Measurements from ENCODE around the gene ZNF350. TPM values are rescaled to one million over a fixed set of nuclear protein-coding genes. Genes with fewer than 3 reads are reported as not detected.

The ZNF350 gene
- total RNA-seq = 1 to 10 TPM; 3.7 to 4.9 TPM
- 1 to 10 TPM; 2.1 to 3.6 TPM for polyA plus RNA-seq

DNA sequence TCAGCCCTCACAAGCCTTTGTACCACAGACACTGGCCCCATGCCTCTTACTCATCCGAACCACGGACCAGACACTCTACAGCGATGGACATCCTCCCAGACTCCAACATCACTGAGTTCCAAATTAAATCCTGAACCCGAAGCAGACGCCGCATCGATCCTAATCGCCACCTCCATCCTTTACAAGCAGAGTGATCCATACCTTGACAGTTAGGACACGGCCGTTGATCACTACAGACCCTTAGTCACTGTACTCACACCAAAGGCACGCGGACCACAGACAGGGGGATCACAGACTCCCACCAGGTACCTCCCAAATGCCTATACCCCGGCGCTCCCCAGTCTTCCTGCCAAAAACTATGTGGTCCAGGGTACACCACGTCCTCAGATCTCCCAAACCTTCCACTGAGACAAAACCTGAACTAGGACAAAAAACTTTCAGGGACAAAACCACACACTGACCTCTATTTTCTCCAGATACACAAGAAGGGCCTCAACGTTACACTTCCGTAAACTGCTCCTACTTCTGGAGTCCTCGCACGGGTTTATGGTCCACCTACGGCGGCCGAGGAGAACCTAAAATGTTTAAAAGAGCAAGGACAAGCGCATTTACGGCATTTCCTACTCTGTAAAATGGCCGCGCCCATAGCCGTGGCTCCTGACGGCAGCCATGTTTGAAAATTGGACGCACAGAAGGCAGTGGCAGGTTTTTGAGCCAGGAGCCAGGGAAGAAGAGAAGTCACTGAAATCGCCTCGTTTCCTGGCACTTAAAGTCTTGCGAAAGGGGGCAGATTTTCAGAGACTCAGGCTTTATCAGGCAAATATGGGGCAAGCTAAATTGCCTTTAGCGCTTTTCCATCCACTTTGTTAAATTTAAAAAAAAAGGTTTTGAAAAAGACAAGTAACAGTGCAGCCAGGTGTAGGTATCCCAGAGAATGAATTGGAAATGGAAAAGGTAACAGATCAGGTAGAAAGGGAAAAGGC lies at the start of gene ZNF350:
ZNF350 (minus strand) TSS at position 532 of the 983 bp plus-strand sequence. CDS start 12,480 bp downstream, outside the sequence.
- peaks cover 0 to 6% (median 2%) of the 10 kb centered on the region in 4 donors for H3K36me3 ChIP-seq (ENCODE audit: control insufficient read depth in 4 of 4, insufficient read depth in 3 of 4, low read depth in 1 of 4, low read length in 3 of 4)
- H3K4me1 ChIP-seq (ENCODE audit: control insufficient read depth in 4 of 4, insufficient read depth in 4 of 4, low read length in 3 of 4) = peaks cover 0 to 12% (median 5%) of the 10 kb centered on the region in 4 donors
- no peaks in the 10 kb centered on the region for H3K27me3 ChIP-seq (ENCODE audit: control insufficient read depth in 4 of 4, insufficient read depth in 4 of 4, low read length in 3 of 4)
- H3K9ac ChIP-seq (ENCODE audit: low read depth in 1 of 2, low read length in 2 of 2) = peak within 1 kb of the TSS; percentile 77 to 86
- H3K27ac ChIP-seq (ENCODE audit: low read depth in 1 of 2, low read length in 2 of 2) = peak within 1 kb of the TSS in 1 of 2 donors; percentile 30
- peaks cover 20 to 64% (median 30%) of the 10 kb centered on the region in 4 donors for H3K9me3 ChIP-seq (ENCODE audit: control insufficient read depth in 4 of 4, low read length in 3 of 4)
- WGBS = 3% methylated on average over 33 of the region's 33 CpGs
- peak within 1 kb of the TSS; percentile 76 to 98 (median 97) for H3K4me3 ChIP-seq (ENCODE audit: low read depth in 1 of 3, low read length in 3 of 3)
- TF ChIP-seq RAD21 (IDR thresholded peaks at IDR 0.05) (peak; percentile 57 to 58), EGR1 (IDR thresholded peaks at IDR 0.05; ENCODE audit: low read depth in 2 of 2) (peak; percentile 21 to 90), HNF4G (IDR thresholded peaks at IDR 0.05) (peak; percentile 52), HNF4A (conservative IDR thresholded peaks at IDR 0.05) (peak; percentile 58 to 81), FOXA2 (IDR thresholded peaks at IDR 0.05) (peak; percentile 4), JUND (IDR thresholded peaks at IDR 0.05) (peak; percentile 25 to 54), NR2F2 (IDR thresholded peaks at IDR 0.05) (peak; percentile 53), GABPA (IDR thresholded peaks at IDR 0.05 in 1 of 2, conservative IDR thresholded peaks at IDR 0.05 in 1 of 2) (peak; percentile 41 to 92), TAF1 (conservative IDR thresholded peaks at IDR 0.05) (no peak), YY1 (IDR thresholded peaks at IDR 0.05) (peak; percentile 100), SP1 (IDR thresholded peaks at IDR 0.05) (peak; percentile 60), RXRA (IDR thresholded peaks at IDR 0.05) (peak; percentile 58 to 72), FOXA1 (IDR thresholded peaks at IDR 0.05) (peak; percentile 76)
- TF ChIP-seq, protein P1, sequence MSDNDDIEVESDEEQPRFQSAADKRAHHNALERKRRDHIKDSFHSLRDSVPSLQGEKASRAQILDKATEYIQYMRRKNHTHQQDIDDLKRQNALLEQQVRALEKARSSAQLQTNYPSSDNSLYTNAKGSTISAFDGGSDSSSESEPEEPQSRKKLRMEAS (IDR thresholded peaks at IDR 0.05) = peak; percentile 93
- TF ChIP-seq, protein P2, sequence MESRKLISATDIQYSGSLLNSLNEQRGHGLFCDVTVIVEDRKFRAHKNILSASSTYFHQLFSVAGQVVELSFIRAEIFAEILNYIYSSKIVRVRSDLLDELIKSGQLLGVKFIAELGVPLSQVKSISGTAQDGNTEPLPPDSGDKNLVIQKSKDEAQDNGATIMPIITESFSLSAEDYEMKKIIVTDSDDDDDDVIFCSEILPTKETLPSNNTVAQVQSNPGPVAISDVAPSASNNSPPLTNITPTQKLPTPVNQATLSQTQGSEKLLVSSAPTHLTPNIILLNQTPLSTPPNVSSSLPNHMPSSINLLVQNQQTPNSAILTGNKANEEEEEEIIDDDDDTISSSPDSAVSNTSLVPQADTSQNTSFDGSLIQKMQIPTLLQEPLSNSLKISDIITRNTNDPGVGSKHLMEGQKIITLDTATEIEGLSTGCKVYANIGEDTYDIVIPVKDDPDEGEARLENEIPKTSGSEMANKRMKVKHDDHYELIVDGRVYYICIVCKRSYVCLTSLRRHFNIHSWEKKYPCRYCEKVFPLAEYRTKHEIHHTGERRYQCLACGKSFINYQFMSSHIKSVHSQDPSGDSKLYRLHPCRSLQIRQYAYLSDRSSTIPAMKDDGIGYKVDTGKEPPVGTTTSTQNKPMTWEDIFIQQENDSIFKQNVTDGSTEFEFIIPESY (IDR thresholded peaks at IDR 0.05) = peak; percentile 98
- TF ChIP-seq, protein P3, sequence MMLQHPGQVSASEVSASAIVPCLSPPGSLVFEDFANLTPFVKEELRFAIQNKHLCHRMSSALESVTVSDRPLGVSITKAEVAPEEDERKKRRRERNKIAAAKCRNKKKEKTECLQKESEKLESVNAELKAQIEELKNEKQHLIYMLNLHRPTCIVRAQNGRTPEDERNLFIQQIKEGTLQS (IDR thresholded peaks at IDR 0.05) = peak; percentile 42
- TF ChIP-seq, protein P4, sequence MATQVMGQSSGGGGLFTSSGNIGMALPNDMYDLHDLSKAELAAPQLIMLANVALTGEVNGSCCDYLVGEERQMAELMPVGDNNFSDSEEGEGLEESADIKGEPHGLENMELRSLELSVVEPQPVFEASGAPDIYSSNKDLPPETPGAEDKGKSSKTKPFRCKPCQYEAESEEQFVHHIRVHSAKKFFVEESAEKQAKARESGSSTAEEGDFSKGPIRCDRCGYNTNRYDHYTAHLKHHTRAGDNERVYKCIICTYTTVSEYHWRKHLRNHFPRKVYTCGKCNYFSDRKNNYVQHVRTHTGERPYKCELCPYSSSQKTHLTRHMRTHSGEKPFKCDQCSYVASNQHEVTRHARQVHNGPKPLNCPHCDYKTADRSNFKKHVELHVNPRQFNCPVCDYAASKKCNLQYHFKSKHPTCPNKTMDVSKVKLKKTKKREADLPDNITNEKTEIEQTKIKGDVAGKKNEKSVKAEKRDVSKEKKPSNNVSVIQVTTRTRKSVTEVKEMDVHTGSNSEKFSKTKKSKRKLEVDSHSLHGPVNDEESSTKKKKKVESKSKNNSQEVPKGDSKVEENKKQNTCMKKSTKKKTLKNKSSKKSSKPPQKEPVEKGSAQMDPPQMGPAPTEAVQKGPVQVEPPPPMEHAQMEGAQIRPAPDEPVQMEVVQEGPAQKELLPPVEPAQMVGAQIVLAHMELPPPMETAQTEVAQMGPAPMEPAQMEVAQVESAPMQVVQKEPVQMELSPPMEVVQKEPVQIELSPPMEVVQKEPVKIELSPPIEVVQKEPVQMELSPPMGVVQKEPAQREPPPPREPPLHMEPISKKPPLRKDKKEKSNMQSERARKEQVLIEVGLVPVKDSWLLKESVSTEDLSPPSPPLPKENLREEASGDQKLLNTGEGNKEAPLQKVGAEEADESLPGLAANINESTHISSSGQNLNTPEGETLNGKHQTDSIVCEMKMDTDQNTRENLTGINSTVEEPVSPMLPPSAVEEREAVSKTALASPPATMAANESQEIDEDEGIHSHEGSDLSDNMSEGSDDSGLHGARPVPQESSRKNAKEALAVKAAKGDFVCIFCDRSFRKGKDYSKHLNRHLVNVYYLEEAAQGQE (IDR thresholded peaks at IDR 0.05) = peak; percentile 41
- TF ChIP-seq, protein P5, sequence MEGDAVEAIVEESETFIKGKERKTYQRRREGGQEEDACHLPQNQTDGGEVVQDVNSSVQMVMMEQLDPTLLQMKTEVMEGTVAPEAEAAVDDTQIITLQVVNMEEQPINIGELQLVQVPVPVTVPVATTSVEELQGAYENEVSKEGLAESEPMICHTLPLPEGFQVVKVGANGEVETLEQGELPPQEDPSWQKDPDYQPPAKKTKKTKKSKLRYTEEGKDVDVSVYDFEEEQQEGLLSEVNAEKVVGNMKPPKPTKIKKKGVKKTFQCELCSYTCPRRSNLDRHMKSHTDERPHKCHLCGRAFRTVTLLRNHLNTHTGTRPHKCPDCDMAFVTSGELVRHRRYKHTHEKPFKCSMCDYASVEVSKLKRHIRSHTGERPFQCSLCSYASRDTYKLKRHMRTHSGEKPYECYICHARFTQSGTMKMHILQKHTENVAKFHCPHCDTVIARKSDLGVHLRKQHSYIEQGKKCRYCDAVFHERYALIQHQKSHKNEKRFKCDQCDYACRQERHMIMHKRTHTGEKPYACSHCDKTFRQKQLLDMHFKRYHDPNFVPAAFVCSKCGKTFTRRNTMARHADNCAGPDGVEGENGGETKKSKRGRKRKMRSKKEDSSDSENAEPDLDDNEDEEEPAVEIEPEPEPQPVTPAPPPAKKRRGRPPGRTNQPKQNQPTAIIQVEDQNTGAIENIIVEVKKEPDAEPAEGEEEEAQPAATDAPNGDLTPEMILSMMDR (IDR thresholded peaks at IDR 0.05; ENCODE audit: low read depth, low read length, missing input control) = no peak
- peak; percentile 84 for DNase-seq (ENCODE audit: low spot score)

Data from liver (tissue), 9 donors.